ENCODE results near the gene PRPF19. TPM values are rescaled to one million over a fixed set of nuclear protein-coding genes. Genes with fewer than 3 reads are reported as not detected.

PRPF19 gene
- total RNA-seq, 1 donor from 2014 or later: 74.4 TPM

DNA sequence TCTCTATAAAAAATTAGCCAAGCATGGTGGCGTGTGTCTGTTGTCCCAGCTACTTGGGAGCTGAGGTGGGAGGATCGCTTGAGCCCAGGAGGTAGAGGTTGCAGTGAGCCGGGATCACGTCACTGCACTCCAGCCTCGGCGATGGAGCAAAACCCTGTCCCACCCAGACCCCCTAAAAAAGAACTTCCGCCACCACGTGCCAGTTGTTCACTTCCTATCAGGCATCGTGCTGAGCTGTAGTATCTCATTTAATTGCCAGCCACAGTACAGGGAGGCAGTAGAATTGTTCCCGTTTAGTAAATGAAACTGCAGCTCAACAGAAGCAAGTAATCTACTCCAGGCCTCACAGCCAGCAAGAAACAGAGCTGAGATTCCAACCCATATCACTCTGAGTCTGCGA is 14.9 kb upstream of the PRPF19 start:
- no peak for DNase-seq
- Mint-ChIP-seq H3K4me3 (ENCODE audit: unreplicated experiment) (no peak overlapping the region), H3K9me3 (ENCODE audit: unreplicated experiment) (peaks cover 10% of the 10 kb centered on the region), H3K27me3 (ENCODE audit: unreplicated experiment) (peaks cover 11% of the 10 kb centered on the region), H3K36me3 (ENCODE audit: unreplicated experiment) (peaks cover 5% of the 10 kb centered on the region), H3K4me1 (ENCODE audit: low read depth, unreplicated experiment) (peaks cover 15% of the 10 kb centered on the region), H3K27ac (ENCODE audit: unreplicated experiment) (no peak overlapping the region)
- TF ChIP-seq, protein P1, sequence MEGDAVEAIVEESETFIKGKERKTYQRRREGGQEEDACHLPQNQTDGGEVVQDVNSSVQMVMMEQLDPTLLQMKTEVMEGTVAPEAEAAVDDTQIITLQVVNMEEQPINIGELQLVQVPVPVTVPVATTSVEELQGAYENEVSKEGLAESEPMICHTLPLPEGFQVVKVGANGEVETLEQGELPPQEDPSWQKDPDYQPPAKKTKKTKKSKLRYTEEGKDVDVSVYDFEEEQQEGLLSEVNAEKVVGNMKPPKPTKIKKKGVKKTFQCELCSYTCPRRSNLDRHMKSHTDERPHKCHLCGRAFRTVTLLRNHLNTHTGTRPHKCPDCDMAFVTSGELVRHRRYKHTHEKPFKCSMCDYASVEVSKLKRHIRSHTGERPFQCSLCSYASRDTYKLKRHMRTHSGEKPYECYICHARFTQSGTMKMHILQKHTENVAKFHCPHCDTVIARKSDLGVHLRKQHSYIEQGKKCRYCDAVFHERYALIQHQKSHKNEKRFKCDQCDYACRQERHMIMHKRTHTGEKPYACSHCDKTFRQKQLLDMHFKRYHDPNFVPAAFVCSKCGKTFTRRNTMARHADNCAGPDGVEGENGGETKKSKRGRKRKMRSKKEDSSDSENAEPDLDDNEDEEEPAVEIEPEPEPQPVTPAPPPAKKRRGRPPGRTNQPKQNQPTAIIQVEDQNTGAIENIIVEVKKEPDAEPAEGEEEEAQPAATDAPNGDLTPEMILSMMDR (IDR thresholded peaks at IDR 0.05; ENCODE audit: partially characterized antibody, unreplicated experiment): no peak

GRCh38 chr11:60919956-60920355 is 13.6 kb upstream of the PRPF19 start:
- Mint-ChIP-seq H3K9me3 (ENCODE audit: unreplicated experiment) (peaks cover 9% of the 10 kb centered on the region), H3K4me3 (ENCODE audit: unreplicated experiment) (no peak overlapping the region)

DNA sequence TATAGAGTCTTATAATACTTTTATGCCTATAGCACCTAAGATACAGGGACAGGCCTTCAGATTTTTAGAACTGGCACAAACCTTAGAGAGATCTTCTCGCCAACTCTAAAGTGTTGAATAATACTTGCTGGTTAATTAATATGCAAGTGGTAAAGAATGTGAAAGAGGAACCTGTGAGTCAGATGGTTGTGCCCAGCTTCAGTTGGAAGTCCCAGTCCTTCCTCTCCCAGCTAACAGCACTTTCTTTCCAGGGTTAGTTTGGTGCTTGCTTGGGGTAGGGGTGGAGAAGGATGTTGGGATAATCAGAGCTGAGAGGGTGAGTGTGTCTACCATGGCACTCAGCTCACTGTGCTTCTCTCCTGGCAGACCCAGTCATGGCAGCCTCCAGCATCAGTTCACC is 12.9 kb upstream of the PRPF19 start:
- no peak overlapping the region for H3K4me3 Mint-ChIP-seq (ENCODE audit: unreplicated experiment)
- H3K27me3 Mint-ChIP-seq (ENCODE audit: unreplicated experiment): peaks cover 6% of the 10 kb centered on the region
- H3K27ac Mint-ChIP-seq (ENCODE audit: unreplicated experiment): no peak overlapping the region
- peaks cover 12% of the 10 kb centered on the region for H3K9me3 Mint-ChIP-seq (ENCODE audit: unreplicated experiment)
- TF ChIP-seq, protein P1 (IDR thresholded peaks at IDR 0.05; ENCODE audit: partially characterized antibody, unreplicated experiment): no peak
- no peaks in the 10 kb centered on the region for H3K36me3 Mint-ChIP-seq (ENCODE audit: unreplicated experiment)
- no peak for DNase-seq
- peaks cover 13% of the 10 kb centered on the region for H3K4me1 Mint-ChIP-seq (ENCODE audit: low read depth, unreplicated experiment)

More at GRCh38 chr11:60919956-60920355, 13.6 kb upstream of the PRPF19 start:
- TF ChIP-seq, protein P1 (IDR thresholded peaks at IDR 0.05; ENCODE audit: partially characterized antibody, unreplicated experiment): no peak
- no peaks in the 10 kb centered on the region for H3K36me3 Mint-ChIP-seq (ENCODE audit: unreplicated experiment)
- no peak for DNase-seq
- H3K27ac Mint-ChIP-seq (ENCODE audit: unreplicated experiment): no peak overlapping the region
- H3K27me3 Mint-ChIP-seq (ENCODE audit: unreplicated experiment): peaks cover 6% of the 10 kb centered on the region
- H3K4me1 Mint-ChIP-seq (ENCODE audit: low read depth, unreplicated experiment): peaks cover 11% of the 10 kb centered on the region

DNA sequence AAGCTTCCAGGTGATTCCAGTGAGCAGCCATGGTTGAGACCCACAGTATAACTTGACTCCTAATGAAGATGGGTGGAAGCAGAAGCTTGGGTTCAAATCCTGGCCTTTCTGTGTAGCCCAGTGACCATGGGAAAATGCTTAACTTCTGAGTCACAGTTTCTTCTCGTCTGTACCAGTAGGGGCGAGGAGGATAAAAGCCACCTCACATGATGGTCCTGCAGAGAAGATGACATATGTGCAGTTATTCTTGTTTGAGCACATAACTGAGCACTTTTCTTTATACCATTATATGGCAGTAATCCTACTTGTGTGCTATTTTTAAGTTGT is 12.5 kb upstream of the PRPF19 start:
- H3K27ac Mint-ChIP-seq (ENCODE audit: unreplicated experiment): no peak overlapping the region
- H3K36me3 Mint-ChIP-seq (ENCODE audit: unreplicated experiment): no peaks in the 10 kb centered on the region
- TF ChIP-seq, protein P1 (IDR thresholded peaks at IDR 0.05; ENCODE audit: partially characterized antibody, unreplicated experiment): no peak
- H3K4me3 Mint-ChIP-seq (ENCODE audit: unreplicated experiment): no peak overlapping the region
- H3K4me1 Mint-ChIP-seq (ENCODE audit: low read depth, unreplicated experiment): peaks cover 13% of the 10 kb centered on the region
- no peak for DNase-seq
- H3K9me3 Mint-ChIP-seq (ENCODE audit: unreplicated experiment): peaks cover 11% of the 10 kb centered on the region
- peaks cover 8% of the 10 kb centered on the region for H3K27me3 Mint-ChIP-seq (ENCODE audit: unreplicated experiment)

GRCh38 chr11:60918251-60918938 is 12.0 kb upstream of the PRPF19 start:
- peaks cover 8% of the 10 kb centered on the region for H3K27me3 Mint-ChIP-seq (ENCODE audit: unreplicated experiment)
- no peak for DNase-seq
- H3K4me3 Mint-ChIP-seq (ENCODE audit: unreplicated experiment): no peak overlapping the region
- peaks cover 14% of the 10 kb centered on the region for H3K4me1 Mint-ChIP-seq (ENCODE audit: low read depth, unreplicated experiment)
- peaks cover 15% of the 10 kb centered on the region for H3K9me3 Mint-ChIP-seq (ENCODE audit: unreplicated experiment)
- H3K36me3 Mint-ChIP-seq (ENCODE audit: unreplicated experiment): no peaks in the 10 kb centered on the region
- TF ChIP-seq, protein P1 (IDR thresholded peaks at IDR 0.05; ENCODE audit: partially characterized antibody, unreplicated experiment): no peak
- no peak overlapping the region for H3K27ac Mint-ChIP-seq (ENCODE audit: unreplicated experiment)

Measured in glutamatergic neuron (in vitro differentiated cells).